HEK293 (cell line): ENCODE measurements around the gene PLAU.

Source experiments
- BCL11A ChIP-seq: fragments of 450-650 bp; formaldehyde crosslinking; IDR thresholded peaks from 2 replicates; pipeline ENCODE4 v1.5.1; 2016; ENCODE audit warnings: low read depth, missing biosample characterization, missing genetic modification characterization
- BCL11B ChIP-seq: fragments of 450-650 bp; formaldehyde crosslinking; IDR thresholded peaks from 2 replicates; pipeline ENCODE4 v1.5.1; 2016; ENCODE audit warnings: low read depth, missing biosample characterization, missing genetic modification characterization
- GFI1B ChIP-seq: fragments of 450-650 bp; formaldehyde crosslinking; IDR thresholded peaks from 2 replicates; pipeline ENCODE4 v1.5.1; 2016; ENCODE audit warnings: missing biosample characterization, missing genetic modification characterization
- GLI2 ChIP-seq: fragments of 450-650 bp; formaldehyde crosslinking; IDR thresholded peaks from 2 replicates; pipeline ENCODE4; 2017; ENCODE audit warnings: missing biosample characterization, missing genetic modification characterization, low read depth, borderline replicate concordance
- GLIS2 ChIP-seq: fragments of 450-650 bp; formaldehyde crosslinking; IDR thresholded peaks from 2 replicates; pipeline ENCODE4 v1.5.1; 2016; ENCODE audit warnings: missing biosample characterization, missing genetic modification characterization
- KLF10 ChIP-seq: fragments of 450-650 bp; IDR thresholded peaks from 2 replicates; pipeline ENCODE4 v1.5.1; 2018; ENCODE audit warnings: missing biosample characterization, mild to moderate bottlenecking, missing genetic modification characterization
- TCF7L2 ChIP-seq: IDR thresholded peaks from 2 replicates; pipeline ENCODE4 v1.6.1; 2011; ENCODE audit warnings: low read depth, mild to moderate bottlenecking, inconsistent platforms, low read length, moderate library complexity, borderline replicate concordance
- YY2 ChIP-seq: fragments of 450-650 bp; formaldehyde crosslinking; IDR thresholded peaks from 2 replicates; pipeline ENCODE4 v1.5.1; 2016; ENCODE audit warnings: missing biosample characterization, missing genetic modification characterization
- ZIC2 ChIP-seq: fragments of 450-650 bp; formaldehyde crosslinking; IDR thresholded peaks from 2 replicates; pipeline ENCODE4 v1.5.1; 2016; ENCODE audit warnings: missing biosample characterization, missing genetic modification characterization
- ZNF132 ChIP-seq: fragments of 450-650 bp; formaldehyde crosslinking; IDR thresholded peaks from 2 replicates; pipeline ENCODE4 v1.5.1; 2017; ENCODE audit warnings: missing biosample characterization, missing genetic modification characterization, borderline replicate concordance
- ZNF133 ChIP-seq: fragments of 450-650 bp; formaldehyde crosslinking; IDR thresholded peaks from 2 replicates; pipeline ENCODE4 v1.5.1; 2016; ENCODE audit warnings: missing biosample characterization, missing genetic modification characterization
- ZNF138 ChIP-seq: fragments of 450-650 bp; formaldehyde crosslinking; IDR thresholded peaks from 2 replicates; pipeline ENCODE4 v1.5.1; 2016; ENCODE audit warnings: missing biosample characterization, missing genetic modification characterization, borderline replicate concordance
- ZNF202 ChIP-seq: fragments of 450-650 bp; formaldehyde crosslinking; IDR thresholded peaks from 2 replicates; pipeline ENCODE4 v1.5.1; 2016; ENCODE audit warnings: missing biosample characterization, missing genetic modification characterization, borderline replicate concordance
- ZNF266 ChIP-seq: fragments of 450-650 bp; formaldehyde crosslinking; IDR thresholded peaks from 2 replicates; pipeline ENCODE4 v1.5.1; 2016; ENCODE audit warnings: missing biosample characterization, missing genetic modification characterization, low read depth
- ZNF324 ChIP-seq: fragments of 450-650 bp; formaldehyde crosslinking; IDR thresholded peaks from 2 replicates; pipeline ENCODE4 v1.5.1; 2016; ENCODE audit warnings: missing biosample characterization, missing genetic modification characterization
- ZNF510 ChIP-seq: fragments of 450-650 bp; formaldehyde crosslinking; IDR thresholded peaks from 2 replicates; pipeline ENCODE4 v1.5.1; 2018; ENCODE audit warnings: mild to moderate bottlenecking, missing genetic modification characterization, missing biosample characterization; ENCODE audit not compliant: insufficient replicate concordance
- ZNF514 ChIP-seq: fragments of 450-650 bp; formaldehyde crosslinking; IDR thresholded peaks from 2 replicates; pipeline ENCODE4 v1.5.1; 2016; ENCODE audit warnings: missing biosample characterization, missing genetic modification characterization
- ZNF521 ChIP-seq: fragments of 450-650 bp; formaldehyde crosslinking; IDR thresholded peaks from 2 replicates; pipeline ENCODE4 v1.5.1; 2017; ENCODE audit warnings: missing biosample characterization, mild to moderate bottlenecking, missing genetic modification characterization
- ZNF548 ChIP-seq: fragments of 450-650 bp; formaldehyde crosslinking; IDR thresholded peaks from 2 replicates; pipeline ENCODE4 v1.5.1; 2016; ENCODE audit warnings: missing biosample characterization, missing genetic modification characterization
- ZNF629 ChIP-seq: fragments of 450-650 bp; formaldehyde crosslinking; IDR thresholded peaks from 2 replicates; pipeline ENCODE4 v1.5.1; 2017; ENCODE audit warnings: missing biosample characterization, missing genetic modification characterization
- ZNF654 ChIP-seq: fragments of 450-650 bp; formaldehyde crosslinking; IDR thresholded peaks from 2 replicates; pipeline ENCODE4 v1.5.1; 2016; ENCODE audit warnings: low read depth, missing biosample characterization, missing genetic modification characterization
- ZNF664 ChIP-seq: fragments of 450-650 bp; formaldehyde crosslinking; IDR thresholded peaks from 2 replicates; pipeline ENCODE4 v1.5.1; 2016; ENCODE audit warnings: missing biosample characterization, missing genetic modification characterization
- ZNF792 ChIP-seq: fragments of 450-650 bp; formaldehyde crosslinking; IDR thresholded peaks from 2 replicates; pipeline ENCODE4 v1.5.1; 2016; ENCODE audit warnings: missing biosample characterization, missing genetic modification characterization
- ZNF837 ChIP-seq: fragments of 450-650 bp; formaldehyde crosslinking; IDR thresholded peaks from 2 replicates; pipeline ENCODE4 v1.5.1; 2016; ENCODE audit warnings: missing biosample characterization, missing genetic modification characterization
- ZNF843 ChIP-seq: fragments of 450-650 bp; formaldehyde crosslinking; IDR thresholded peaks from 2 replicates; pipeline ENCODE4 v1.5.1; 2016; ENCODE audit warnings: missing biosample characterization, missing genetic modification characterization
- TF ChIP-seq, protein P1 (sequence below): fragments of 450-650 bp; formaldehyde crosslinking; IDR thresholded peaks from 2 replicates; pipeline ENCODE4 v1.5.1; 2016; ENCODE audit warnings: missing biosample characterization, missing genetic modification characterization
- TF ChIP-seq, protein P2 (sequence below): fragments of 450-650 bp; formaldehyde crosslinking; IDR thresholded peaks from 2 replicates; pipeline ENCODE4 v1.5.1; 2016; ENCODE audit warnings: missing biosample characterization, missing genetic modification characterization, low read depth
- TF ChIP-seq, protein P3 (sequence below): fragments of 450-650 bp; formaldehyde crosslinking; IDR thresholded peaks from 2 replicates; pipeline ENCODE4 v1.5.1; 2016; ENCODE audit warnings: missing biosample characterization, missing genetic modification characterization, borderline replicate concordance
- TF ChIP-seq, protein P4 (sequence below): fragments of 450-650 bp; formaldehyde crosslinking; IDR thresholded peaks from 2 replicates; pipeline ENCODE4; 2016; ENCODE audit warnings: missing biosample characterization, missing genetic modification characterization
- TF ChIP-seq, protein P5 (sequence below): fragments of 450-650 bp; formaldehyde crosslinking; IDR thresholded peaks from 2 replicates; pipeline ENCODE4 v1.5.1; 2016; ENCODE audit warnings: missing biosample characterization, missing genetic modification characterization

PLAU gene

DNA sequence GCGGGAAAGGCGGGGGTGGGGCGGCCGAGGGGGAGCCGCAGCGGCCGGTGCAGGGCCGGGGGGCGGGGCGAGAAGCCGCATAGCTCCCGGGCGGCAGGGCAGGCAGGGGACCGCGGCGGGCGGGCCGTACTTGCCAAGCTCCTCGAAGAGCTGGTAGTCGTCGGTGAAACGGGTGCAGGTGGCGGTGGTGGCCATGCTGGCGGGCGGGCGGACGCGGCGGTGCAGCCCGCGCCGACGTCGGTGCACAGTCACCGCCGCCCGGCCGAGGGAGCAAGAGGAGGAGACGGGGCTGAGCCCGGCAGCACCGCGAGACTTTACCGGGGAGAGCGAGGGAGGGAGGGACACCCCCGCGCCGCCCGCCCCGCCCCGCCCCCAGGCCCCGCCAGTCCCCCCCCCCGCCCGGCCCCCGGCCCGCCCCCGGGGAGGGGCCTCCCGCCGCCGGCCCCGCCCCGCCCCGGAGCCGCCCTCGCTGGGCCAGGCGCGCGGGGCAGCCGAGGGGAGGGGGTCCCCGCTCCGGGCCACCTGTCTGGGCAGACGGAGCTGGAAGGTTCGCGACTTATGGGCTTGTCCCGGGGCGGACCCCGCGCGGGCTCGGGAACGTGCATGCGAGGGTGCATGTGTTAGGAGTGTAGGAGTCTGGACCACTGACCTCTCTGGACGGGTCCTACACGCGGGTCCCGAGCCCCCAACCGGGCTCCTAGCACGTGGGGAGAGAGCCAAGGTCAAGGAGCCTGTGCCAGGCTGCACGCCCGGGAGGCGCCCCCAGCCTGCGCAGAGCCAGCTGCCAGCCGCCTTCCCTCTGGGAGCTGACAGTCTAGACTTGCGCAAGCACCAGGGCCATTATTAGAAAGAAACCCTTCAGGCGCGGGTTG lies 36.4 kb upstream of the PLAU start, which contains the start of gene CAMK2G (continued):
- TF ChIP-seq, protein P1, sequence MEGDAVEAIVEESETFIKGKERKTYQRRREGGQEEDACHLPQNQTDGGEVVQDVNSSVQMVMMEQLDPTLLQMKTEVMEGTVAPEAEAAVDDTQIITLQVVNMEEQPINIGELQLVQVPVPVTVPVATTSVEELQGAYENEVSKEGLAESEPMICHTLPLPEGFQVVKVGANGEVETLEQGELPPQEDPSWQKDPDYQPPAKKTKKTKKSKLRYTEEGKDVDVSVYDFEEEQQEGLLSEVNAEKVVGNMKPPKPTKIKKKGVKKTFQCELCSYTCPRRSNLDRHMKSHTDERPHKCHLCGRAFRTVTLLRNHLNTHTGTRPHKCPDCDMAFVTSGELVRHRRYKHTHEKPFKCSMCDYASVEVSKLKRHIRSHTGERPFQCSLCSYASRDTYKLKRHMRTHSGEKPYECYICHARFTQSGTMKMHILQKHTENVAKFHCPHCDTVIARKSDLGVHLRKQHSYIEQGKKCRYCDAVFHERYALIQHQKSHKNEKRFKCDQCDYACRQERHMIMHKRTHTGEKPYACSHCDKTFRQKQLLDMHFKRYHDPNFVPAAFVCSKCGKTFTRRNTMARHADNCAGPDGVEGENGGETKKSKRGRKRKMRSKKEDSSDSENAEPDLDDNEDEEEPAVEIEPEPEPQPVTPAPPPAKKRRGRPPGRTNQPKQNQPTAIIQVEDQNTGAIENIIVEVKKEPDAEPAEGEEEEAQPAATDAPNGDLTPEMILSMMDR (tag by site-specific recombination), result no peak; the same call in 1 of the 2 replicates
- TF ChIP-seq ZNF548 (no peak), ZNF133 (tag by site-specific recombination) (no peak), KLF10 (no peak; the same call in 1 of the 2 replicates), GLIS2 (tag by site-specific recombination) (peak; percentile 59), ZNF837 (no peak), TCF7L2 (no peak), BCL11B (tag by site-specific recombination) (no peak), ZNF629 (tag by site-specific recombination) (no peak), GLI2 (tag by site-specific recombination) (no peak), ZNF792 (tag by site-specific recombination) (no peak), ZNF510 (no peak), ZNF521 (tag by site-specific recombination) (no peak), YY2 (tag by site-specific recombination) (no peak), ZIC2 (tag by site-specific recombination) (peak; percentile 50), BCL11A (no peak), ZNF654 (tag by site-specific recombination) (no peak), ZNF514 (tag by site-specific recombination) (no peak), ZNF664 (tag by site-specific recombination) (no peak), ZNF324 (no peak), ZNF138 (tag by site-specific recombination) (no peak), ZNF202 (tag by site-specific recombination) (no peak), ZNF843 (tag by site-specific recombination) (no peak), GFI1B (tag by site-specific recombination) (no peak), ZNF132 (no peak), ZNF266 (tag by site-specific recombination) (no peak)
- TF ChIP-seq, protein P2, sequence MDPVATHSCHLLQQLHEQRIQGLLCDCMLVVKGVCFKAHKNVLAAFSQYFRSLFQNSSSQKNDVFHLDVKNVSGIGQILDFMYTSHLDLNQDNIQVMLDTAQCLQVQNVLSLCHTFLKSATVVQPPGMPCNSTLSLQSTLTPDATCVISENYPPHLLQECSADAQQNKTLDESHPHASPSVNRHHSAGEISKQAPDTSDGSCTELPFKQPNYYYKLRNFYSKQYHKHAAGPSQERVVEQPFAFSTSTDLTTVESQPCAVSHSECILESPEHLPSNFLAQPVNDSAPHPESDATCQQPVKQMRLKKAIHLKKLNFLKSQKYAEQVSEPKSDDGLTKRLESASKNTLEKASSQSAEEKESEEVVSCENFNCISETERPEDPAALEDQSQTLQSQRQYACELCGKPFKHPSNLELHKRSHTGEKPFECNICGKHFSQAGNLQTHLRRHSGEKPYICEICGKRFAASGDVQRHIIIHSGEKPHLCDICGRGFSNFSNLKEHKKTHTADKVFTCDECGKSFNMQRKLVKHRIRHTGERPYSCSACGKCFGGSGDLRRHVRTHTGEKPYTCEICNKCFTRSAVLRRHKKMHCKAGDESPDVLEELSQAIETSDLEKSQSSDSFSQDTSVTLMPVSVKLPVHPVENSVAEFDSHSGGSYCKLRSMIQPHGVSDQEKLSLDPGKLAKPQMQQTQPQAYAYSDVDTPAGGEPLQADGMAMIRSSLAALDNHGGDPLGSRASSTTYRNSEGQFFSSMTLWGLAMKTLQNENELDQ (tag by site-specific recombination), result no peak
- TF ChIP-seq, protein P3, sequence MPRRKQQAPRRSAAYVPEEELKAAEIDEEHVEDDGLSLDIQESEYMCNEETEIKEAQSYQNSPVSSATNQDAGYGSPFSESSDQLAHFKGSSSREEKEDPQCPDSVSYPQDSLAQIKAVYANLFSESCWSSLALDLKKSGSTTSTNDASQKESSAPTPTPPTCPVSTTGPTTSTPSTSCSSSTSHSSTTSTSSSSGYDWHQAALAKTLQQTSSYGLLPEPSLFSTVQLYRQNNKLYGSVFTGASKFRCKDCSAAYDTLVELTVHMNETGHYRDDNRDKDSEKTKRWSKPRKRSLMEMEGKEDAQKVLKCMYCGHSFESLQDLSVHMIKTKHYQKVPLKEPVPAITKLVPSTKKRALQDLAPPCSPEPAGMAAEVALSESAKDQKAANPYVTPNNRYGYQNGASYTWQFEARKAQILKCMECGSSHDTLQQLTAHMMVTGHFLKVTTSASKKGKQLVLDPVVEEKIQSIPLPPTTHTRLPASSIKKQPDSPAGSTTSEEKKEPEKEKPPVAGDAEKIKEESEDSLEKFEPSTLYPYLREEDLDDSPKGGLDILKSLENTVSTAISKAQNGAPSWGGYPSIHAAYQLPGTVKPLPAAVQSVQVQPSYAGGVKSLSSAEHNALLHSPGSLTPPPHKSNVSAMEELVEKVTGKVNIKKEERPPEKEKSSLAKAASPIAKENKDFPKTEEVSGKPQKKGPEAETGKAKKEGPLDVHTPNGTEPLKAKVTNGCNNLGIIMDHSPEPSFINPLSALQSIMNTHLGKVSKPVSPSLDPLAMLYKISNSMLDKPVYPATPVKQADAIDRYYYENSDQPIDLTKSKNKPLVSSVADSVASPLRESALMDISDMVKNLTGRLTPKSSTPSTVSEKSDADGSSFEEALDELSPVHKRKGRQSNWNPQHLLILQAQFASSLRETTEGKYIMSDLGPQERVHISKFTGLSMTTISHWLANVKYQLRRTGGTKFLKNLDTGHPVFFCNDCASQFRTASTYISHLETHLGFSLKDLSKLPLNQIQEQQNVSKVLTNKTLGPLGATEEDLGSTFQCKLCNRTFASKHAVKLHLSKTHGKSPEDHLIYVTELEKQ, result no peak
- TF ChIP-seq, protein P4, sequence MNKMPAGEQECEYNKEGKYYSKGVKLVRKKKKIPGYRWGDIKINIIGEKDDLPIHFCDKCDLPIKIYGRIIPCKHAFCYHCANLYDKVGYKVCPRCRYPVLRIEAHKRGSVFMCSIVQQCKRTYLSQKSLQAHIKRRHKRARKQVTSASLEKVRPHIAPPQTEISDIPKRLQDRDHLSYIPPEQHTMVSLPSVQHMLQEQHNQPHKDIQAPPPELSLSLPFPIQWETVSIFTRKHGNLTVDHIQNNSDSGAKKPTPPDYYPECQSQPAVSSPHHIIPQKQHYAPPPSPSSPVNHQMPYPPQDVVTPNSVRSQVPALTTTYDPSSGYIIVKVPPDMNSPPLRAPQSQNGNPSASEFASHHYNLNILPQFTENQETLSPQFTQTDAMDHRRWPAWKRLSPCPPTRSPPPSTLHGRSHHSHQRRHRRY (tag by site-specific recombination), result no peak
- TF ChIP-seq, protein P5, sequence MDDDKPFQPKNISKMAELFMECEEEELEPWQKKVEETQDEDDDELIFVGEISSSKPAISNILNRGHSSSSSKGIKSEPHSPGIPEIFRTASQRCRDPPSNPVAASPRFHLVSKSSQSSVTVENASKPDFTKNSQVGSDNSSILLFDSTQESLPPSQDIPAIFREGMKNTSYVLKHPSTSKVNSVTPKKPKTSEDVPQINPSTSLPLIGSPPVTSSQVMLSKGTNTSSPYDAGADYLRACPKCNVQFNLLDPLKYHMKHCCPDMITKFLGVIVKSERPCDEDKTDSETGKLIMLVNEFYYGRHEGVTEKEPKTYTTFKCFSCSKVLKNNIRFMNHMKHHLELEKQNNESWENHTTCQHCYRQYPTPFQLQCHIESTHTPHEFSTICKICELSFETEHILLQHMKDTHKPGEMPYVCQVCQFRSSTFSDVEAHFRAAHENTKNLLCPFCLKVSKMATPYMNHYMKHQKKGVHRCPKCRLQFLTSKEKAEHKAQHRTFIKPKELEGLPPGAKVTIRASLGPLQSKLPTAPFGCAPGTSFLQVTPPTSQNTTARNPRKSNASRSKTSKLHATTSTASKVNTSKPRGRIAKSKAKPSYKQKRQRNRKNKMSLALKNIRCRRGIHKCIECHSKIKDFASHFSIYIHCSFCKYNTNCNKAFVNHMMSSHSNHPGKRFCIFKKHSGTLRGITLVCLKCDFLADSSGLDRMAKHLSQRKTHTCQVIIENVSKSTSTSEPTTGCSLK (tag by site-specific recombination), result no peak
